Neural cell (in vitro differentiated cells): ENCODE measurements around the gene FDXACB1.

ENCODE experiments used
- CTCF ChIP-seq: fragments of 450-650 bp; IDR thresholded peaks from 2 replicates; pipeline ENCODE4 v1.5.1; 2014; ENCODE audit warnings: antibody characterized with exemption, mild to moderate bottlenecking, moderate library complexity; ENCODE audit not compliant: poor library complexity, severe bottlenecking
- EZH2 ChIP-seq: fragments of 200-600, 300-800 bp; shearing (Covaris generic), sonication (generic); IDR thresholded peaks from 2 replicates; pipeline ENCODE4 v1.6.1; 2014; ENCODE audit warnings: antibody characterized with exemption, low read length, borderline replicate concordance, mild to moderate bottlenecking; ENCODE audit not compliant: insufficient read depth, poor library complexity, severe bottlenecking
- POLR2AphosphoS5 ChIP-seq: IDR thresholded peaks from 2 replicates; pipeline ENCODE4 v1.6.1; 2012
- TAF1 ChIP-seq: IDR thresholded peaks from 2 replicates; pipeline ENCODE4 v1.6.1; 2012; ENCODE audit warnings: low read depth
- TF ChIP-seq, protein P1 (sequence below): IDR thresholded peaks from 2 replicates; pipeline ENCODE4 v1.6.1; 2012; ENCODE audit warnings: borderline replicate concordance

- TF ChIP-seq CTCF, result no peak
- TF ChIP-seq TAF1, result no peak
- TF ChIP-seq POLR2AphosphoS5, result no peak
- TF ChIP-seq EZH2, result no peak
- TF ChIP-seq, protein P1, sequence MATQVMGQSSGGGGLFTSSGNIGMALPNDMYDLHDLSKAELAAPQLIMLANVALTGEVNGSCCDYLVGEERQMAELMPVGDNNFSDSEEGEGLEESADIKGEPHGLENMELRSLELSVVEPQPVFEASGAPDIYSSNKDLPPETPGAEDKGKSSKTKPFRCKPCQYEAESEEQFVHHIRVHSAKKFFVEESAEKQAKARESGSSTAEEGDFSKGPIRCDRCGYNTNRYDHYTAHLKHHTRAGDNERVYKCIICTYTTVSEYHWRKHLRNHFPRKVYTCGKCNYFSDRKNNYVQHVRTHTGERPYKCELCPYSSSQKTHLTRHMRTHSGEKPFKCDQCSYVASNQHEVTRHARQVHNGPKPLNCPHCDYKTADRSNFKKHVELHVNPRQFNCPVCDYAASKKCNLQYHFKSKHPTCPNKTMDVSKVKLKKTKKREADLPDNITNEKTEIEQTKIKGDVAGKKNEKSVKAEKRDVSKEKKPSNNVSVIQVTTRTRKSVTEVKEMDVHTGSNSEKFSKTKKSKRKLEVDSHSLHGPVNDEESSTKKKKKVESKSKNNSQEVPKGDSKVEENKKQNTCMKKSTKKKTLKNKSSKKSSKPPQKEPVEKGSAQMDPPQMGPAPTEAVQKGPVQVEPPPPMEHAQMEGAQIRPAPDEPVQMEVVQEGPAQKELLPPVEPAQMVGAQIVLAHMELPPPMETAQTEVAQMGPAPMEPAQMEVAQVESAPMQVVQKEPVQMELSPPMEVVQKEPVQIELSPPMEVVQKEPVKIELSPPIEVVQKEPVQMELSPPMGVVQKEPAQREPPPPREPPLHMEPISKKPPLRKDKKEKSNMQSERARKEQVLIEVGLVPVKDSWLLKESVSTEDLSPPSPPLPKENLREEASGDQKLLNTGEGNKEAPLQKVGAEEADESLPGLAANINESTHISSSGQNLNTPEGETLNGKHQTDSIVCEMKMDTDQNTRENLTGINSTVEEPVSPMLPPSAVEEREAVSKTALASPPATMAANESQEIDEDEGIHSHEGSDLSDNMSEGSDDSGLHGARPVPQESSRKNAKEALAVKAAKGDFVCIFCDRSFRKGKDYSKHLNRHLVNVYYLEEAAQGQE, result no peak
These were observed 39.7 kb upstream of the FDXACB1 start, which contains the start of gene C11orf52 for GRCh38 chr11:111918390-111919256.
